Sigmoid colon (tissue), 7 donors: ENCODE measurements around the gene OR52K2. TPM values are rescaled to one million over a fixed set of nuclear protein-coding genes. Genes with fewer than 3 reads are reported as not detected.
"Not testable (repeated sequence)": the region's sequence is repeated elsewhere in the genome, so short reads cannot be mapped to it uniquely, and the experiment has no call there.

Source experiments
- DNase-seq: peaks from one replicate; pipeline ENCODE4 v3.0.0-alpha.2; 2019
- H3K27ac ChIP-seq, 4 donors: fragments of 200-600 bp; sonication (generic); one replicate each; pipeline ENCODE4 v1.5.1; 2016 to 2019; ENCODE audit warnings: mild to moderate bottlenecking in 1 of 4
- H3K27me3 ChIP-seq, 3 donors: fragments of 200-600 bp; sonication (generic); one replicate each; pipeline ENCODE4 v1.5.1; 2019; ENCODE audit warnings: mild to moderate bottlenecking in 1 of 3
- H3K36me3 ChIP-seq, 4 donors: fragments of 200-600 bp; sonication (generic); one replicate each; pipeline ENCODE4 v1.5.1; 2016 to 2019
- H3K4me1 ChIP-seq, 4 donors: fragments of 200-600 bp; sonication (generic); one replicate each; pipeline ENCODE4 v1.5.1; 2017 to 2019
- H3K4me3 ChIP-seq, 4 donors: fragments of 200-600 bp; sonication (generic); one replicate each; pipeline ENCODE4 v1.5.1; 2017 to 2019; ENCODE audit warnings: mild to moderate bottlenecking in 2 of 4, moderate library complexity in 1 of 4
- H3K9me3 ChIP-seq, 4 donors: fragments of 200-600 bp in 3 of 4; sonication (generic) in 3 of 4; one replicate each; pipeline versions ENCODE4 v1.5.1 to v1.6.1; 2013 to 2019
- EP300 ChIP-seq, 4 donors: sonication (generic); formaldehyde crosslinking; IDR thresholded peaks; one replicate each; pipeline ENCODE4 v1.6.1; 2017; ENCODE audit warnings: antibody characterized with exemption in 4 of 4
- POLR2A ChIP-seq, 2 donors: fragments of 450-650 bp; IDR thresholded peaks; one replicate each; pipeline ENCODE4 v1.6.1; 2016; ENCODE audit warnings: antibody characterized with exemption in 2 of 2, mild to moderate bottlenecking in 2 of 2, moderate library complexity in 2 of 2
- POLR2AphosphoS5 ChIP-seq, 4 donors: sonication (generic); formaldehyde crosslinking; IDR thresholded peaks; one replicate each; pipeline ENCODE4 v1.6.1; 2017; ENCODE audit warnings: antibody characterized with exemption in 4 of 4
- whole genome bisulfite sequencing, 2 donors: extraction: QIAGEN DNeasy Blood & Tissue Kit; methylation state at CpG; one replicate each; pipeline ENCODE4 v1.1.7; 2013; 5-methylcytosine and 5-hydroxymethylcytosine counted together
- intact Hi-C: fragments of 100-400 bp; cut with DNase I; formaldehyde crosslinking; loops from one replicate; pipeline ENCODE4 v1.15.1; 2023
- polyA plus RNA-seq, 3 donors: library from polyadenylated mRNA; stranded (reverse); fragments of 200-250 nt; gene quantifications; one replicate each; pipeline ENCODE4 v1.2.3, GENCODE V29; 2013
- total RNA-seq, 4 donors: library from RNA; depleted of rRNA; stranded (reverse); fragments of >200 nt; gene quantifications; one replicate each; pipeline ENCODE4 v1.1.0, GENCODE V29; 2016
- TF ChIP-seq, protein P1 (sequence below), 4 experiments: fragments of 450-650 bp in 3 of 4; fragments of 200-600 bp in 1 of 4; IDR thresholded peaks; one replicate each; pipeline ENCODE4 v1.5.1; 2016 to 2019; ENCODE audit warnings: antibody characterized with exemption in 4 of 4, mild to moderate bottlenecking in 3 of 4, moderate library complexity in 2 of 4
- donor health status: healthy with polysubstance abuse.
- donor health status: Bipolar disorder and iron deficiency.
- donor health status: healthy.

OR52K2 gene
- total and polyA plus RNA-seq, 7 donors = 0.41 TPM; not detected in 6

GRCh38 chr11:4484310-4484709 lies 35.2 kb downstream of the OR52K2 start:
- TF ChIP-seq, protein P1, sequence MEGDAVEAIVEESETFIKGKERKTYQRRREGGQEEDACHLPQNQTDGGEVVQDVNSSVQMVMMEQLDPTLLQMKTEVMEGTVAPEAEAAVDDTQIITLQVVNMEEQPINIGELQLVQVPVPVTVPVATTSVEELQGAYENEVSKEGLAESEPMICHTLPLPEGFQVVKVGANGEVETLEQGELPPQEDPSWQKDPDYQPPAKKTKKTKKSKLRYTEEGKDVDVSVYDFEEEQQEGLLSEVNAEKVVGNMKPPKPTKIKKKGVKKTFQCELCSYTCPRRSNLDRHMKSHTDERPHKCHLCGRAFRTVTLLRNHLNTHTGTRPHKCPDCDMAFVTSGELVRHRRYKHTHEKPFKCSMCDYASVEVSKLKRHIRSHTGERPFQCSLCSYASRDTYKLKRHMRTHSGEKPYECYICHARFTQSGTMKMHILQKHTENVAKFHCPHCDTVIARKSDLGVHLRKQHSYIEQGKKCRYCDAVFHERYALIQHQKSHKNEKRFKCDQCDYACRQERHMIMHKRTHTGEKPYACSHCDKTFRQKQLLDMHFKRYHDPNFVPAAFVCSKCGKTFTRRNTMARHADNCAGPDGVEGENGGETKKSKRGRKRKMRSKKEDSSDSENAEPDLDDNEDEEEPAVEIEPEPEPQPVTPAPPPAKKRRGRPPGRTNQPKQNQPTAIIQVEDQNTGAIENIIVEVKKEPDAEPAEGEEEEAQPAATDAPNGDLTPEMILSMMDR (IDR thresholded peaks at IDR 0.05) = no peak
- TF ChIP-seq POLR2AphosphoS5 (IDR thresholded peaks at IDR 0.05) = no peak
- no peak for TF ChIP-seq EP300 (IDR thresholded peaks at IDR 0.05)
- WGBS, 2 donors = 67 to 75% methylated on average over 4 of the region's 4 CpGs
- H3K36me3 ChIP-seq = no peaks in the 10 kb centered on the region
- no peak overlapping the region for H3K4me3 ChIP-seq
- intact Hi-C loops = no loop called here
- DNase-seq = no peak
- H3K9me3 ChIP-seq = no peaks in the 10 kb centered on the region
- no peaks in the 10 kb centered on the region for H3K4me1 ChIP-seq
- H3K27me3 ChIP-seq = no peaks in the 10 kb centered on the region
- no peak overlapping the region for H3K27ac ChIP-seq

- 88 to 92% methylated on average over 2 of the region's 2 CpGs for WGBS, 2 donors
- H3K4me1 ChIP-seq, H3K9me3 ChIP-seq, H3K4me3 ChIP-seq, H3K36me3 ChIP-seq, H3K27me3 ChIP-seq, H3K27ac ChIP-seq, DNase-seq, intact Hi-C loops: not testable (repeated sequence)
These were observed 42.3 kb downstream of the OR52K2 start for GRCh38 chr11:4491405-4491804.

- Histone ChIP-seq H3K36me3 (no peaks in the 10 kb centered on the region), H3K4me3 (no peak overlapping the region), H3K27ac (no peak overlapping the region), H3K9me3 (no peaks in the 10 kb centered on the region), H3K27me3 (no peaks in the 10 kb centered on the region), H3K4me1 (peaks cover 0 to 4% (median 0%) of the 10 kb centered on the region in 4 donors)
- WGBS, 2 donors = 86 to 90% methylated on average over 4 of the region's 4 CpGs
- intact Hi-C loops = no loop called here
- no peak for DNase-seq
- no peak for TF ChIP-seq EP300 (IDR thresholded peaks at IDR 0.05)
- no peak for TF ChIP-seq POLR2A (IDR thresholded peaks at IDR 0.05)
- TF ChIP-seq, protein P1 (IDR thresholded peaks at IDR 0.05) = no peak
- TF ChIP-seq POLR2AphosphoS5 (IDR thresholded peaks at IDR 0.05) = no peak
These were observed 42.9 kb downstream of the OR52K2 start for GRCh38 chr11:4491878-4492606.

- 29 to 50% methylated on average over 5 of the region's 5 CpGs for WGBS, 2 donors
- Histone ChIP-seq H3K27ac (no peak overlapping the region), H3K27me3 (no peaks in the 10 kb centered on the region), H3K36me3 (no peaks in the 10 kb centered on the region), H3K9me3 (no peaks in the 10 kb centered on the region), H3K4me1 (peaks cover 0 to 4% (median 0%) of the 10 kb centered on the region in 4 donors), H3K4me3 (no peak overlapping the region)
- intact Hi-C loops = loop anchor here (1.0 kb wide), 1 partner anchor 306 kb away; no protein-coding TSS in a partner anchor
- DNase-seq = no peak
- TF ChIP-seq POLR2A (IDR thresholded peaks at IDR 0.05) = no peak
- TF ChIP-seq, protein P1 (IDR thresholded peaks at IDR 0.05) = no peak
- no peak for TF ChIP-seq EP300 (IDR thresholded peaks at IDR 0.05)
- TF ChIP-seq POLR2AphosphoS5 (IDR thresholded peaks at IDR 0.05) = no peak
These were observed 44.4 kb downstream of the OR52K2 start for GRCh38 chr11:4493480-4493818.

- no peak for TF ChIP-seq EP300 (IDR thresholded peaks at IDR 0.05)
- TF ChIP-seq, protein P1 (IDR thresholded peaks at IDR 0.05) = no peak
- TF ChIP-seq POLR2A (IDR thresholded peaks at IDR 0.05) = no peak
- no peak for TF ChIP-seq POLR2AphosphoS5 (IDR thresholded peaks at IDR 0.05)
- WGBS, 2 donors = 27 to 58% methylated on average over 7 of the region's 7 CpGs
- H3K27ac ChIP-seq = no peak overlapping the region
- no peaks in the 10 kb centered on the region for H3K36me3 ChIP-seq
- H3K4me3 ChIP-seq = no peak overlapping the region
- H3K27me3 ChIP-seq = no peaks in the 10 kb centered on the region
- no peak for DNase-seq
- peaks cover 0 to 4% (median 0%) of the 10 kb centered on the region in 4 donors for H3K4me1 ChIP-seq
- intact Hi-C loops = no loop called here
- H3K9me3 ChIP-seq = no peaks in the 10 kb centered on the region
These were observed 46.4 kb downstream of the OR52K2 start for GRCh38 chr11:4495487-4495886.
